Transverse colon (tissue), 4 donors: ENCODE data around the gene ZNF827. TPM values are rescaled to one million over a fixed set of nuclear protein-coding genes. Genes with fewer than 3 reads are reported as not detected.

Experiments
- DNase-seq: peaks from one replicate; pipeline ENCODE4 v3.0.0-alpha.2; 2019
- H3K27ac ChIP-seq, 4 donors: fragments of 200-600 bp; sonication (generic); 2 replicates each; pipeline ENCODE4 v1.5.1; 2016 to 2018; ENCODE audit warnings: inconsistent platforms in 4 of 4
- H3K27me3 ChIP-seq: fragments of 200-600 bp; sonication (generic); 2 replicates; pipeline ENCODE4 v1.5.1; 2017; ENCODE audit warnings: inconsistent platforms
- H3K36me3 ChIP-seq, 4 donors: fragments of 200-600 bp; sonication (generic); 2 replicates each; pipeline ENCODE4 v1.5.1; 2017 to 2019; ENCODE audit warnings: inconsistent platforms in 4 of 4
- H3K4me1 ChIP-seq, 4 donors: fragments of 200-600 bp; sonication (generic); 2 replicates each; pipeline ENCODE4 v1.5.1; 2017 to 2020; ENCODE audit warnings: inconsistent platforms in 4 of 4
- H3K4me3 ChIP-seq, 4 donors: fragments of 200-600 bp; sonication (generic); 1 replicate in 1 of 4; 2 replicates in 3 of 4; pipeline versions ENCODE4 v1.5.1 to v1.6.1; 2017 to 2019; ENCODE audit warnings: inconsistent platforms in 4 of 4
- H3K9me3 ChIP-seq, 2 donors: fragments of 200-600 bp; sonication (generic); 2 replicates each; pipeline ENCODE4 v1.5.1; 2017 to 2019; ENCODE audit warnings: inconsistent platforms in 2 of 2
- CTCF ChIP-seq, 5 experiments: fragments of 200-600 bp in 3 of 5; fragments of 450-650 bp in 2 of 5; sonication (generic) in 3 of 5; IDR thresholded peaks; 1 replicate in 2 of 5; 2 replicates in 3 of 5; pipeline ENCODE4 v1.5.1; 2016 to 2017; ENCODE audit warnings: antibody characterized with exemption in 5 of 5, inconsistent platforms in 3 of 5, mild to moderate bottlenecking in 2 of 5, moderate library complexity in 1 of 5
- EP300 ChIP-seq: sonication (generic); formaldehyde crosslinking; IDR thresholded peaks from one replicate; pipeline ENCODE4 v1.6.1; 2017; ENCODE audit warnings: antibody characterized with exemption, low read depth
- POLR2A ChIP-seq: fragments of 450-650 bp; IDR thresholded peaks from one replicate; pipeline ENCODE4 v1.6.1; 2016; ENCODE audit warnings: antibody characterized with exemption, mild to moderate bottlenecking, moderate library complexity
- POLR2AphosphoS5 ChIP-seq, 3 donors: sonication (generic); formaldehyde crosslinking; IDR thresholded peaks; one replicate each; pipeline ENCODE4 v1.6.1; 2016; ENCODE audit warnings: antibody characterized with exemption in 3 of 3
- WGBS, 2 donors: methylation state at CpG; one replicate each; pipeline ENCODE4 v1.1.5; 2018; ENCODE audit warnings: low coverage in 1 of 2; 5-methylcytosine and 5-hydroxymethylcytosine counted together
- in situ Hi-C, 4 donors: fragments of 200-750 bp; cut with MboI; loops; one replicate each; pipeline versions ENCODE4 v1.15.0 to v1.15.1; 2017; ENCODE audit warnings: low sequenced_read_pairs in 3 of 4, low pct_ligation_motif_present in 1 of 4, low pct_unique_long_range_greater_than_20kb in 1 of 4
- intact Hi-C: fragments of 100-400 bp; cut with DNase I; formaldehyde crosslinking; loops from one replicate; pipeline ENCODE4 v1.15.1; 2023; ENCODE audit warnings: low total_unique reads
- total RNA-seq, 4 donors: library from RNA; depleted of rRNA; stranded (reverse); fragments of >200 nt; gene quantifications; one replicate each; pipeline ENCODE4 v1.1.0, GENCODE V29; 2016

ZNF827 gene
- total RNA-seq, 4 donors from 2014 or later, result 22.5 to 61.3 (median 29.2) TPM

DNA sequence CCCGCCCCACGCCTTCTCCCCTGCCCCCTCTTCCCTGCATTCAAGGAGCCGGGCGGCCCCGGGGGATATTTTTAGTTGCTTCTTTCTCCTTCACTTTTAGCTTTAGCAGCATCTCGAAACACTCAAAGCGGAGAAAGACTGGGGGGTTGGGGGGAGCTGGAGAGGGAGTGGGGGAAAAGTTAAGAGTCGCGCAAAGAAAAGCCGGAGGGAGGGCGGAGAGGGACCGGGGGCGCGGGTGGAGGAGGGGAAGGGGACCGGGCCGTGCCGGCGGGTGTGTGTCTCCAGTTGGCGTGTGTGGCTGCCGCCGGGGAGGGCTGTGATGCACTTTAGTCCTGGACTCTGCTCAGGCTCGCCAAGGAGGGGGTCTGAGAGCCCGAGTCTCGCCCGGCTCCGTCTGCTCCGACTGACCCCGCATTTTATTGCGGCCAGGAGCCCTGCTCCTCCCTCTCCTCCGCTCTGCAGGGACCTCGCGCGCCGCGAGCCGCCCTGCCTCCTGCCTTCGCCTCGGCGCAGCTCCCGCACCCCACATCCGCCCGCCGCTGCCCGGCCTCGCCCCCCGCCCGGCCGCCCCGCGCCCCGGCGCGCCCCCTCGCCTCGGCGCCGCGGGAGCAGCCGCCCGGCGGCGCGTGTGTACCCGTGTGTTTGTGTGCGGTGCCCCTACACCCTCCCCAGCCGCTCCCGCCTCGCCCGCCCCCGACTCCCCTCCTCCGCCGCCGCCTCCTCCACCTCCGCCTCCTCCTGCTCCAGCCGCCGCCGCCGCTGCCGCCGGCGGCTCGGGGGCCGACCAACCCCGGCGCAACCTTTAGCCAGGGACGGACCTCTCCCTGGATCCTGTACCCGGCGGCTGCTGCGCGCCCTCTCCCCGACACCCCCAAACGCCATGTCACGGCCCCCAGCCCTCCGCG lies 1.4 kb downstream of the ZNF827 start:
- in situ Hi-C loops (no loop called here), intact Hi-C loops (loop anchor here (10.0 kb wide), 1 partner anchor 202 kb away; no protein-coding TSS in a partner anchor)
- Histone ChIP-seq H3K9me3 (no peaks in the 10 kb centered on the region), H3K27ac (peak overlapping the region; percentile 89 to 97 (median 96)), H3K27me3 (no peaks in the 10 kb centered on the region), H3K36me3 (no peaks in the 10 kb centered on the region), H3K4me1 (peaks cover 12 to 30% (median 16%) of the 10 kb centered on the region in 4 donors), H3K4me3 (peak overlapping the region; percentile 67 to 88 (median 75))
- no peak for TF ChIP-seq CTCF (IDR thresholded peaks at IDR 0.05)
- TF ChIP-seq POLR2A, result peak; percentile 72
- no peak for TF ChIP-seq EP300
- peak in 2 of 3 donors; percentile 56 to 70 for TF ChIP-seq POLR2AphosphoS5 (IDR thresholded peaks at IDR 0.05)
- 0% methylated on average over 63 of the region's 95 CpGs; no CpG with 5 or more reads in 1 of the 2 donors for WGBS, 2 donors
- DNase-seq, result peak; percentile 81

DNA sequence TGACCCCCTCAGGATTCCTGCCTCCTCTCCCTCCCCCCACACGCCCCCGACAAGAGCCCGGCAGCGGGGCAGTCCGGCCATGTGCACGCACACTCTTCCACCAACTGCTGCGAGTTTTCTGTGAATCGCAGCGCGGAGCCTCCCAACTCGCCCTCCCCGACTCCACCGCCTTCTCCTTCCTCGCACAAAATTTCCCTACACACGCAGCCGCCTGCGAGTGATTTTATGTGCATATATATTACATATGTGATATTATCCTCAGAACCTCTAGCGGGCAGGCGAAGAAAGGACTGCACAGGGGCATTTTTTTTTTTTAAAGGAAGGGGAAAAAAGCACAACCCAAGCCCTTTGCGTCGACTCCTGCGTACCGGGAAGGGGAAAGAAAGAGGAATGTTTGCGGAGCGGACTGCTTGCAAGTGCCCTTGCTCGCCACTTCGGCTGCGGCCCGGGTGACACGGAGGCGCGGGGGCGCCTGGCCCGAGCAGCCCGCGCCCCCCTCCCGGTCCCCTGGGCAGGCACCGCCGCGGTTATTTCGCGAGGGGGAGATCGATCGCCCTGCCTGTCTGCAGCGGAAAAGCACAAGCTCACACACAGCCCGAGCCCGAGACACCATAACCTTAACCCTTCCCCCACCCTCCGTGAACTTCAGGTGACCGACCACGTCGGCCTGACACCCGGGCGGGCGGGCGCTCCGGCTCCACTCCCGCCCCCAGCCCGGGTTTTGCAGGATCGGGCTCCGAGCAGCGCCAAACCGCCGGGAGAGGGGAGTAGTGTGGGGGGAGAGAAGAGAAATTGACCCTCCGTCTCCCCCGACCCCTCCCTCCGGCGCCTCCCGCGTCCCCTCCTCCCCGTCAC lies 2.3 kb downstream of the ZNF827 start:
- H3K27ac ChIP-seq, result peak overlapping the region; percentile 89 to 97 (median 96)
- peaks cover 12 to 30% (median 16%) of the 10 kb centered on the region in 4 donors for H3K4me1 ChIP-seq
- intact Hi-C loops (loop anchor here (10.0 kb wide), 1 partner anchor 202 kb away; no protein-coding TSS in a partner anchor), in situ Hi-C loops (no loop called here)
- peak; percentile 75 for DNase-seq
- no peaks in the 10 kb centered on the region for H3K36me3 ChIP-seq
- TF ChIP-seq EP300 (no peak), POLR2AphosphoS5 (IDR thresholded peaks at IDR 0.05) (peak in 2 of 3 donors; percentile 31 to 41), POLR2A (peak; percentile 46), CTCF (IDR thresholded peaks at IDR 0.05) (peak; percentile 18 to 65 (median 24))
- peak overlapping the region; percentile 67 to 88 (median 75) for H3K4me3 ChIP-seq
- no peaks in the 10 kb centered on the region for H3K9me3 ChIP-seq
- WGBS, 2 donors, result 0% methylated on average over 46 of the region's 70 CpGs; no CpG with 5 or more reads in 1 of the 2 donors
- H3K27me3 ChIP-seq, result no peaks in the 10 kb centered on the region

GRCh38 chr4:145935253-145936141 lies 3.1 kb downstream of the ZNF827 start:
- TF ChIP-seq POLR2AphosphoS5 (IDR thresholded peaks at IDR 0.05) (peak in 1 of 3 donors; percentile 13), EP300 (no peak)
- Histone ChIP-seq H3K4me3 (peak overlapping the region; percentile 67 to 88 (median 75)), H3K4me1 (peaks cover 12 to 30% (median 16%) of the 10 kb centered on the region in 4 donors), H3K27me3 (no peaks in the 10 kb centered on the region), H3K27ac (peak overlapping the region; percentile 89 to 97 (median 96)), H3K9me3 (no peaks in the 10 kb centered on the region), H3K36me3 (no peaks in the 10 kb centered on the region)
- intact Hi-C loops, result loop anchor here (10.0 kb wide), 1 partner anchor 201 kb away; no protein-coding TSS in a partner anchor
- DNase-seq, result peak; percentile 52
- WGBS, 2 donors, result 3 to 5% methylated on average over 6 to 18 of the region's 18 CpGs
- in situ Hi-C loops, result no loop called here
